Fibroblast of skin of abdomen (primary cell): ENCODE measurements around the gene LDLRAD4.
A peak's percentile ranks its signal among the peaks of the same experiment; 100 is the strongest.

Experiments
- DNase-seq: peaks from one replicate; pipeline ENCODE4 v3.0.0-alpha.2; 2013

Gene LDLRAD4

GRCh38 chr18:13611142-13611600 lies 392.6 kb downstream of the LDLRAD4 start:
- no peak for DNase-seq

- peak; percentile 50 for DNase-seq
These were observed 393.1 kb downstream of the LDLRAD4 start for GRCh38 chr18:13611601-13612195.

GRCh38 chr18:13612196-13612997 lies 393.8 kb downstream of the LDLRAD4 start:
- no peak for DNase-seq

GRCh38 chr18:13613099-13613498 lies 394.5 kb downstream of the LDLRAD4 start:
- no peak for DNase-seq

- no peak for DNase-seq
These were observed 395.3 kb downstream of the LDLRAD4 start for GRCh38 chr18:13613591-13614501.

- no peak for DNase-seq
These were observed 396.2 kb downstream of the LDLRAD4 start for GRCh38 chr18:13614641-13615288.

GRCh38 chr18:13615432-13615861 lies 396.9 kb downstream of the LDLRAD4 start:
- DNase-seq, result peak; percentile 12

- DNase-seq, result no peak
These were observed 397.5 kb downstream of the LDLRAD4 start for GRCh38 chr18:13616041-13616440.

- DNase-seq, result no peak
These were observed 398.0 kb downstream of the LDLRAD4 start for GRCh38 chr18:13616525-13617035.

- no peak for DNase-seq
These were observed 399.4 kb downstream of the LDLRAD4 start for GRCh38 chr18:13617826-13618515.

GRCh38 chr18:13618760-13619438 lies 400.3 kb downstream of the LDLRAD4 start:
- DNase-seq, result no peak

GRCh38 chr18:13619505-13620205 lies 401.1 kb downstream of the LDLRAD4 start:
- no peak for DNase-seq

GRCh38 chr18:13620206-13620672 lies 401.7 kb downstream of the LDLRAD4 start:
- DNase-seq, result no peak

- no peak for DNase-seq
These were observed 402.4 kb downstream of the LDLRAD4 start for GRCh38 chr18:13620818-13621445.

- DNase-seq, result no peak
These were observed 402.9 kb downstream of the LDLRAD4 start for GRCh38 chr18:13621446-13621849.

- no peak for DNase-seq
These were observed 403.5 kb downstream of the LDLRAD4 start for GRCh38 chr18:13621886-13622619.

GRCh38 chr18:13622751-13623150 lies 404.2 kb downstream of the LDLRAD4 start:
- DNase-seq, result no peak

- no peak for DNase-seq
These were observed 404.8 kb downstream of the LDLRAD4 start for GRCh38 chr18:13623348-13623747.

- DNase-seq, result no peak
These were observed 405.3 kb downstream of the LDLRAD4 start for GRCh38 chr18:13623871-13624270.
